Activated CD8-positive, alpha-beta T cell treated with anti-CD3 and anti-CD28 coated beads, Interleukin-2, amount 10 ng/mL, durations not matched to agents 7 days and 5 days (primary cell): Measurements from ENCODE around the gene SERPINB5. TPM values are rescaled to one million over a fixed set of nuclear protein-coding genes. Genes with fewer than 3 reads are reported as not detected.

Experiments used
- ATAC-seq: fragments of 150-1000 bp; cut with Tn5 transposase; one replicate; pipeline ENCODE4 v1.10.0; 2021; ENCODE audit warnings: moderate library complexity
- CTCF ChIA-PET: fragments of 350-600 bp; sonication (Branson Sonifier 250); formaldehyde crosslinking; loops from one replicate; lab custom pipeline; 2021; ENCODE audit warnings: antibody characterized with exemption; lab: Charles Lee
- POLR2A ChIA-PET: fragments of 350-600 bp; sonication (Branson Sonifier 250); formaldehyde crosslinking; loops from one replicate; lab custom pipeline; 2021; ENCODE audit warnings: antibody characterized with exemption; lab: Charles Lee
- DNase-seq: peaks from one replicate; pipeline ENCODE4 v3.0.0-alpha.2; 2020
- H3K27ac Mint-ChIP-seq: one replicate; pipeline ENCODE4 v1.8.0; 2021; ENCODE audit warnings: mild to moderate bottlenecking, mixed read lengths
- H3K27me3 Mint-ChIP-seq: one replicate; pipeline ENCODE4 v1.8.0; 2021; ENCODE audit warnings: low read depth, mixed read lengths
- H3K36me3 Mint-ChIP-seq: one replicate; pipeline ENCODE4 v1.8.0; 2021; ENCODE audit warnings: low read depth, mixed read lengths
- H3K4me1 Mint-ChIP-seq: one replicate; pipeline ENCODE4 v1.8.0; 2021; ENCODE audit warnings: low read depth, mixed read lengths
- H3K4me3 Mint-ChIP-seq: one replicate; pipeline ENCODE4 v1.8.0; 2021; ENCODE audit warnings: mild to moderate bottlenecking, mixed read lengths
- H3K9me3 Mint-ChIP-seq: one replicate; pipeline ENCODE4 v1.8.0; 2022; ENCODE audit warnings: mixed read lengths; ENCODE audit not compliant: insufficient read depth
- total RNA-seq, 2 experiments: library from RNA; stranded (reverse); gene quantifications; one replicate each; pipeline ENCODE4 v1.2.3, GENCODE V29; 2021

Gene SERPINB5
- total RNA-seq, 2 experiments from 2014 or later, result not detected

DNA sequence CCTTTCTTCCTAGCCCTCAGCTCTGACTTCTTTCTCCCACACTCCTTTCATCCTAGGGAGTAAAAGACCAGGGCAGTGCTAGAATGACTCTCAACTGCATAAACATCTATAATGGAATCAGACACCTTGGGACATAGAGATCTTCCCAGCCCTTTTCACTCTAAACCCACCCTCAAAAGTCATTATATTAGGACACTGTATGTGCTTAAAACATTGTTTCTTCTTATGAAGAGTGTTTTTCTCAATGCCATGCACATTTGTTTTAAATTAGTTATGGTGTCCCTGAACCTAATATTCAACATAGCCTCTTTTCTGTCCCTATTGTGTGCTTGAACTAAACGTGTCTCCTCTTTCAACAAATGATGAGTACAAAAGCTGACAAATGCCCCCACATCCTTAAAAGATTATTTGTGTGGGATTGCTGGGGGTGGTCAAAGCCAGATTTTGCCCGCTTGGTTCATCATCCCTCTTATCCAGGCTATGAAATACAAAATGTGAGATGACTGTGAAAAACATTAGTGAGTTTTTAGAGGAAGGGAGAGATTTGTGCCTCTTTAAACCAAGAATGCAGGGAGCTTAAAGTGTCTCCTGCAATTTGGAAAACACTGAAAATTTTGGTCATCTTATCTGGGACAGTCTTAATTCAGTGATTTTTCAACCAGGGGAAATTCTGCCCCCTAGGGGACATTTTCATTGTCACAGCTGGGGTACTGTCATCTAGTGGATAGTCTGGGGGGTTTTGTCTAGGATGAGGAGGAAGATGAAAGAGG is 29.0 kb downstream of the SERPINB5 start:
- POLR2A ChIA-PET, result no interaction called here
- Mint-ChIP-seq H3K9me3 (no peaks in the 10 kb centered on the region), H3K27ac (no peak overlapping the region), H3K4me1 (no peaks in the 10 kb centered on the region), H3K27me3 (peaks cover 22% of the 10 kb centered on the region), H3K36me3 (no peaks in the 10 kb centered on the region), H3K4me3 (no peak overlapping the region)
- peak; percentile 49 for DNase-seq
- CTCF ChIA-PET, result interaction anchor here (0.6 to 1.9 kb wide), 9 partner anchors 9 to 431 kb away, joined by 3 to 6 read pairs (median 4); no protein-coding TSS in a partner anchor
- ATAC-seq, result no peak

DNA sequence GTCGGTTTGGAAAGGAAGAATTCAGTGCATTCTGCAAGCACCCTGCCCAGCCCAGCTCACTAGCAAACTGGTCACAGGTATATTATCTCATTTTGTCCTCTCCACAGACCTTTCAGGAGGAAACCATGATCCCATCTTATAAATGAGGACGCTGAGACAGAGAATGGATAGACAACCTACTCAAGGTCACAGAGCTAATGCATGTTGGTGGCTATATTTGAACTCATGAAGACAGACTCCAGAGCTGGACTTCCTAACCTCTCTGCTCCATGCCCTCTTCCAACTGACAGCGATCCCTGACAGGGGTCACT is 29.5 kb downstream of the SERPINB5 start:
- ChIA-PET CTCF (interaction anchor here (0.9 to 1.6 kb wide), 7 partner anchors 9 to 470 kb away, joined by 3 to 5 read pairs (median 3); no protein-coding TSS in a partner anchor), POLR2A (no interaction called here)
- Mint-ChIP-seq H3K27me3 (peaks cover 24% of the 10 kb centered on the region), H3K27ac (no peak overlapping the region), H3K9me3 (no peaks in the 10 kb centered on the region), H3K4me1 (no peaks in the 10 kb centered on the region), H3K36me3 (no peaks in the 10 kb centered on the region), H3K4me3 (no peak overlapping the region)
- ATAC-seq (no peak), DNase-seq (no peak)

DNA sequence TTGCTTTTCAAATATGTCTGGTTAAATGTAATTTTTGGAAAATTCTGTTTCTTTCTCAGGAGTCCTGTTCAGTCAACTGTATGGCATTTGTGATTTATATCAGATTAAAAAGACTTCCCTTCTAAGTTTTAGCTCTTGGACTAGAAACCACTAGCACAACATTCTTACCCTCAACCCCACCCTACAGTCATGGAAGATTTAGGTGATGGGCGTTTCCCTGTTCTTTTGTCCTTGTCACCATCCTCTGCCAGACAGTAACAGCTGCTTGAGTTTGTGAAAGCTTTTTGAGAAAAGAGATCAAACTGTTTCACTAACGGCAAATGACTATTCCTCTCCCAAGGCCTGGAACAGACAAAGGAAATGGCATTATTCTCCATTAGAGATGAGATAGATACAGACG is 31.8 kb downstream of the SERPINB5 start:
- H3K4me3 Mint-ChIP-seq, result no peak overlapping the region

DNA sequence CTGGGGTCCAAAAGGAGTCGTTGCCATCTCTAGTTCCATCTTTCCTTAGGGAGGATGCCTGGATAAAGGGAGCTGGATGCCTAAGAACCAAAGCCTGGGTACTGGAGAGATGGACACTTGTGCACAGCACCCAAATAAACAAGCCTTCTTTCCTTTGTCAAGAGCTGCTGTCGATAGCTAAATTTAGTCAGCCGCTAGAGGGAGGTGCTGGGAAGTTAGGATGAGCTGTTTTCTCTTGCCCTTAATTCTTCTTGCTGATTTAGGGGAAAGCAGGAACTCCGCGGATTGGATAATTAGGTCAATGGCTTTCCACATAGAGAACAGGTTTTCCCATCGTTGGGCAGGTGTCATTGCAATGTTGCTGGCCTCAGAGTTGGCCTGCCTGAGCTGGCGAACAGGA is 34.5 kb downstream of the SERPINB5 start:
- peak; percentile 29 for DNase-seq
- no peak overlapping the region for H3K27ac Mint-ChIP-seq
- ChIA-PET CTCF (interaction anchor here (0.7 to 2.3 kb wide), 15 partner anchors 9 to 494 kb away, joined by 3 to 22 read pairs (median 4); no protein-coding TSS in a partner anchor), POLR2A (no interaction called here)
- ATAC-seq, result no peak
- no peaks in the 10 kb centered on the region for H3K9me3 Mint-ChIP-seq
- no peaks in the 10 kb centered on the region for H3K4me1 Mint-ChIP-seq
- H3K36me3 Mint-ChIP-seq, result no peaks in the 10 kb centered on the region
- peaks cover 31% of the 10 kb centered on the region for H3K27me3 Mint-ChIP-seq
- H3K4me3 Mint-ChIP-seq, result no peak overlapping the region

More for the DNA sequence above, 31.8 kb downstream of the SERPINB5 start:
- H3K9me3 Mint-ChIP-seq, result no peaks in the 10 kb centered on the region
- ChIA-PET POLR2A (no interaction called here), CTCF (interaction anchor here (0.9 to 3.5 kb wide), 4 partner anchors 8 to 450 kb away, joined by 3 to 13 read pairs (median 4); no protein-coding TSS in a partner anchor)
- H3K36me3 Mint-ChIP-seq, result no peaks in the 10 kb centered on the region
- peaks cover 26% of the 10 kb centered on the region for H3K27me3 Mint-ChIP-seq
- no peaks in the 10 kb centered on the region for H3K4me1 Mint-ChIP-seq
- no peak overlapping the region for H3K27ac Mint-ChIP-seq
- ATAC-seq (no peak), DNase-seq (no peak)

DNA sequence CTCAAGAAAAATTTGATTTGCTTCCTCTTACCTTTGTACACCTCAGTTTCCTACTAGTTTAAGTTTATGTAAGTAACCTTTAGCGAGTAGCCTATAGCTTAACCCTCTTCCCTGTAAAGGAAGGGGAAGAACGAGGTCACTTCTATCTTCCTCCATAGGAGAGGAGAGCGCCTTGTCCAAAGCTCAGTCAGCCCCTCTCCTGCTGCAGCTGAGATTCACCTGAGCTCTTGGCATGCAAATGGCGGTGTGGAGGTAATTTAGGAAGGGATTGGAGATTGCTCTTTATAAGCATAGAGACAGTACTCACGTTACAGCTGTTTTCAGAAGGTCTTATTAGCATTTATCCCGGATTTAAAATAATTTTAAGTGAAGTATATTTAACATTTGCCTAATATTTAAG is 37.6 kb downstream of the SERPINB5 start:
- CTCF ChIA-PET, result interaction anchor here (0.7 to 1.3 kb wide), 2 partner anchors 43 to 63 kb away, joined by 4 to 5 read pairs; no protein-coding TSS in a partner anchor
- H3K36me3 Mint-ChIP-seq, result no peaks in the 10 kb centered on the region
- H3K4me3 Mint-ChIP-seq, result no peak overlapping the region
- POLR2A ChIA-PET, result no interaction called here
- DNase-seq (no peak), ATAC-seq (no peak)
- no peak overlapping the region for H3K27ac Mint-ChIP-seq
- H3K4me1 Mint-ChIP-seq, result no peaks in the 10 kb centered on the region
- no peaks in the 10 kb centered on the region for H3K9me3 Mint-ChIP-seq
- H3K27me3 Mint-ChIP-seq, result peaks cover 21% of the 10 kb centered on the region

DNA sequence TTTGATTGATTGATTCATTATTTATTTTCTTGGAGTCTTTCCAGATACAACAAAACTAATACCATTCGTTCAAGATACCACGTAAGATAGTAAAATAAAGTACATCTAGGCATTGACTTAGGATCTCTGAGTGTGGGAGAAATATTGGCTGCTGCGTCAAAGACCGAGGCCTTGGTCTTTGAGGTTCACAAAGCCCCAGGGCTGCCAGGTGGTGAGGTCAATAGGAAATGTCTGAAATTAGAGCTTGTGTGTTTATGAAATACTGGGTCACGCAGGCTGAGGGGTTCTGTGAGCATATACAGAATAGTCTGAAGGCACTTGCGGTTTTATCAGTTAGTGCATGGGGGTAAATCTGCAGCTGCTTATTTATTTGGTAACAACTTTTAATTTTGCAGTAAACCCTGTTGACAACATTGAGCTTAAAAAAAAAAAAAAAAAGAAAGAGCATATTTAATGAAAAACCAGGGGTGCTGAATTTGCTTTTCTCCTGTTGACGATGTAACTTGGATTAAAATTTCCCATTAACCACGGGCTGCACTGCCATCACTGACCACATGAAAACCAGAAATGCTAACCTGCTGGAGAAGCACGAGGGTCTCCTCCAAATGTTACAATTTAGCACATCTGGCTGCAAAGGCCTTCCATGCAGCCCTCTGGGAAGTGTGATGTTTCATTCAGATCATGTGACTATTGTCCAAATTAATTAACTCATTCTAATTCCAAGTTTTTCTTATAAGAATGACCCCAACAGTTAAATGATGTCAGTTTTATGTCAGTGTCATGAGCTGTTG is 38.3 kb downstream of the SERPINB5 start:
- Mint-ChIP-seq H3K27me3 (peaks cover 21% of the 10 kb centered on the region), H3K4me3 (no peak overlapping the region), H3K36me3 (no peaks in the 10 kb centered on the region), H3K27ac (no peak overlapping the region), H3K4me1 (no peaks in the 10 kb centered on the region), H3K9me3 (no peaks in the 10 kb centered on the region)
- no peak for ATAC-seq
- CTCF ChIA-PET, result interaction anchor here (1.3 to 5.7 kb wide), 3 partner anchors 8 to 64 kb away, joined by 3 to 108 read pairs (median 5); no protein-coding TSS in a partner anchor
- POLR2A ChIA-PET, result no interaction called here
- DNase-seq, result no peak

DNA sequence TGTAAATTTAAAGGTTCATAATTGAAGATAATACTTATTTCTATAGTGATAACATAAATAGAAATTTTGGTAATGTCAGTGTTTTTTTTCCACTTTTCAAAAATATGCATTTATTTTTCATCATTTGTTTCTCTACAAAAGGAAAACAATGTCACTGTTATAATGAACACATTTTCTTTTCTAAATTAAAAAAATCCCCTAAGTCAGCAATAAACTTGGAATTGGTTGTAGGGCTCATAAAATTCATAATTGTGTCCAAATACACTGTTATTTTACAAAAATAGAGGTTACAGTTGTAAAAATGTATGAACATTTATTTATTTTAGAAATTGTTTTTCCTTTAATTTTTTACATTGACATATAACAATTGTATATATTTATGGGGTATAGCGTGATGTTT is 39.0 kb downstream of the SERPINB5 start:
- H3K36me3 Mint-ChIP-seq, result no peaks in the 10 kb centered on the region
- ChIA-PET POLR2A (no interaction called here), CTCF (interaction anchor here (1.2 to 5.7 kb wide), 4 partner anchors 9 to 64 kb away, joined by 3 to 108 read pairs (median 3); no protein-coding TSS in a partner anchor)
- H3K4me3 Mint-ChIP-seq, result no peak overlapping the region
- H3K4me1 Mint-ChIP-seq, result no peaks in the 10 kb centered on the region
- no peak overlapping the region for H3K27ac Mint-ChIP-seq
- ATAC-seq (no peak), DNase-seq (no peak)
- peaks cover 16% of the 10 kb centered on the region for H3K27me3 Mint-ChIP-seq
- no peaks in the 10 kb centered on the region for H3K9me3 Mint-ChIP-seq

DNA sequence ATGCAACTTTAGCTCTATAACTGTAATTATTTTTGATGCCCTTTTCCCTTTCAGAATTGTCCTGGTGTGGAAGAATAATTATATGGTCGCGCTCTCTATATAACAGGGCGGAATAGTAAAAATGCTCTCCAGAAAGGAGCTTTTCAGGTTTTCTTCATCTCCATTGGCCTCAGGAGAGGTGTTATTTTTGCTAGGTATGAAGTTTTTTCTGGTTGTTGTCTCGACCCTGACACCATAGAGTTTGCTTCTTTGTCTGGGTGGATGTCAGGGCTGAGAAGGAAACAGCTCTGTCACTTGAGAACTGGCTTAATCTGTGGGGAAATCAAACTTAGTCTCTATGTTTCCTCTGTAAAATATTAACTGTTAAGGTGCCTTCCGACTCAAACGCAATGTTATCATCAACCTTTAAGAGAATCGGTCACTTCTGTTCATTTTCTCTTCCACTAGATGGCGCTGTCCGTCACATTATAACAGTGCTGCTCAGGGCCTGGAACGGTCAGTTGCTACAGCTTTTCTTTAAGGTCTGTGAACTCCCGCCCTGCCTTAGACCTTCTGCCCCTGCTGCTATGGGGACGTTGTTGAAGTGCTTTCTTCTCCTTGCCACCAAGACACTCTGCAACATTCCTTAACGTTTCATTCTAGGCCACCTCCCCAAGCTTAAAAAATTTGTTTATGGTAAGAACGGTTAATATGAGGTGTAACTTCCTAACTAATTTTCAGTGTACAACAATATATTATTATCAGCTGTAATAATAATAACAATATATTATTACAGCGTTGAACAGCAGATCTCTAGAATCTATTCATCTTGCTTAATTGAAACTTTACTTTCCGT is 41.6 kb downstream of the SERPINB5 start:
- Mint-ChIP-seq H3K36me3 (no peaks in the 10 kb centered on the region), H3K4me1 (no peaks in the 10 kb centered on the region), H3K4me3 (no peak overlapping the region), H3K27ac (no peak overlapping the region), H3K9me3 (no peaks in the 10 kb centered on the region), H3K27me3 (peaks cover 25% of the 10 kb centered on the region)
- DNase-seq, result peak; percentile 77
- CTCF ChIA-PET, result interaction anchor here (0.7 to 5.7 kb wide), 28 partner anchors 9 to 1414 kb away, joined by 3 to 108 read pairs (median 5); partner anchors contain the start of gene SERPINB12
- POLR2A ChIA-PET, result interaction anchor here (0.6 to 1.5 kb wide), 2 partner anchors 16 to 60 kb away, joined by 3 read pairs; no protein-coding TSS in a partner anchor
- ATAC-seq, result peak; percentile 90

DNA sequence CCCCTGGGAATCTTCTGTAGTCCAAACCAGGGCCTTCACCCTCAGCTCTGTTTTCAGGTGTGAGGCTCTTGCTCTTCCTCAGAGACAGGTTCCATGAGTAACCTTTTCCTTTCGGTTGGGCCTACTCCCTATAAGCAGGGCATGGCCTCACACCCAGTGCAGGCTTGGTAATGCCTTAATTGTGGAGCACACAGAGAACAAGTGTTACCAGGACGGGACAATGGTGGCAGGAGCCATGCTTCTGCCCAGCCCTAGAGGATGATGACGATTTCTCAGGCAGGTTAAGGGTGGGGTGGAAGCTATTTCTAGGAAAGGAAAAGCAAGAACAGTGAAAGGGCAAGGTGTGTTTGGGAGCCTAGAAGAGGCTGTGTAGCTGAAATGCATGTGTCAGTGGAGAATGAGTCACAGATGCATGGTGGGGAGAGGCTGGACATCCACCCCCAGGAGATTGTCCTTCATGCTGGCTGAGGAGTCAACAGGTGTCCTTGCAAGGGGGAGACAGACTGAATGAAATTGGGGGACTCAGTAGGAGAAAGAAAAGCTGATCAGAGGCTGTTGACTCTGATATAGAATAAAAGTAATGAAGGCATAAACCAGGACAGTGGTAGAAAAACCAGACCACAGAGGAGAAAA is 43.4 kb downstream of the SERPINB5 start:
- CTCF ChIA-PET, result interaction anchor here (1.1 to 5.7 kb wide), 2 partner anchors 59 to 443 kb away, joined by 3 to 108 read pairs; no protein-coding TSS in a partner anchor
- ATAC-seq, result no peak
- no peaks in the 10 kb centered on the region for H3K4me1 Mint-ChIP-seq

DNA sequence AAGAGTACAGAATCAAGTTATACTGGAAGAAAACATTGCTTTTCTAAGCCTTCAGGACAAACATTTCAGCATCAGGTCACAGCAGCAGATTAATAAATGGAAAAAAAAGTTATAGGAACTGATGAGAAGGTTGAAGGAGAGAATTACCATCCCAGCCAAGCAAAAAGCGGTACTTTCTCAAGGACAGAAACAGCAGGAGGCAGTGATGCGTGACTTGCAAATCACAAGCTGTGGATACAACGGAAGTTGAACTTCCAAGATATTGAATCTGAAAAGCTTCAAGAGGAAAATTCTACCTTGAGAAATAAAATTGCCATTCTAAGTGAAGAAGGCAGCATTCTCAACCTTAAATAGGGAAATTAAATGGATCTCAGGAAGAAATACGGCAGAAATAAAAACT is 46.9 kb downstream of the SERPINB5 start:
- Mint-ChIP-seq H3K9me3 (no peaks in the 10 kb centered on the region), H3K4me1 (no peaks in the 10 kb centered on the region), H3K27me3 (peaks cover 19% of the 10 kb centered on the region), H3K4me3 (no peak overlapping the region), H3K36me3 (no peaks in the 10 kb centered on the region), H3K27ac (no peak overlapping the region)
- no peak for DNase-seq
- ChIA-PET CTCF (interaction anchor here (0.6 to 0.7 kb wide), 2 partner anchors 457 to 750 kb away, joined by 3 read pairs; no protein-coding TSS in a partner anchor), POLR2A (no interaction called here)
- no peak for ATAC-seq

More for the DNA sequence above, 43.4 kb downstream of the SERPINB5 start:
- no peak for DNase-seq
- Mint-ChIP-seq H3K27me3 (peaks cover 20% of the 10 kb centered on the region), H3K36me3 (no peaks in the 10 kb centered on the region), H3K27ac (no peak overlapping the region), H3K4me3 (no peak overlapping the region), H3K9me3 (no peaks in the 10 kb centered on the region)
- POLR2A ChIA-PET, result no interaction called here
